Measurements from ENCODE around the gene PRR5. TPM values are rescaled to one million over a fixed set of nuclear protein-coding genes. Genes with fewer than 3 reads are reported as not detected.

Gene PRR5
- total and polyA plus RNA-seq, 4 donors = 11.5 to 49.1 (median 19.3) TPM

DNA sequence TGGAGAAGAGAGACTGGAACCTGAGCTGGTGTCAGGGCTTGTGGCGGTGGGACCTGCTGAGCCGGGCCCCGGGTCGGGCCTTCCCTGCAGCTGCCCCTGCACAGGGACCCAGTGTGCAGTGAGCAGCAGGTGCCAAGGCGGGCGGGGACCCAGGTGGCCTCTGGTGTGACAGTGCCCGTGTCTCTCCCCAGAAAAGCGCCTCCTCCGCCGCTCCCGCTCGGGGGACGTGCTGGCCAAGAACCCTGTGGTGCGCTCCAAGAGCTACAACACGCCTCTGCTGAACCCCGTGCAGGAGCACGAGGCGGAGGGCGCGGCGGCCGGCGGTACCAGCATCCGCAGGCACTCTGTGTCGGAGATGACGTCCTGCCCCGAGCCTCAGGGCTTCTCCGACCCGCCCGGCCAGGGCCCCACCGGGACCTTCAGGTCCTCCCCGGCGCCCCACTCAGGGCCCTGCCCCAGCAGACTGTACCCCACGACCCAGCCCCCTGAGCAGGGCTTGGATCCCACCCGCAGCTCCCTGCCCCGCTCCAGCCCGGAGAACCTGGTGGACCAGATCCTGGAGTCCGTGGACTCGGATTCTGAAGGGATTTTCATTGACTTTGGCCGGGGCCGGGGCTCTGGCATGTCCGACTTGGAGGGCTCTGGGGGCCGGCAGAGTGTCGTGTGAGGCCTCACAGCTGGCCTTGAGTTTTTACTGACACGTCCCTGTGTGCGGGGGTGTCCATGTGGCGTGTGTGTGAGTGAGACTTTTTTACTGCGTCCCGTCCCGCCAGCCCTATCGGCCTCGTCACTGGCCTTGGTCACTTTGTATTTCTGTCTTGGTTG is 34.8 kb downstream of the PRR5 start:
- H3K36me3 ChIP-seq (ENCODE audit: control insufficient read depth in 4 of 4, insufficient read depth in 3 of 4, low read depth in 1 of 4, low read length in 3 of 4) = no peaks in the 10 kb centered on the region
- no peak overlapping the region for H3K9ac ChIP-seq (ENCODE audit: low read depth in 1 of 2, low read length in 2 of 2)
- H3K27ac ChIP-seq (ENCODE audit: low read depth in 1 of 2, low read length in 2 of 2) = no peak overlapping the region
- TF ChIP-seq YY1 (IDR thresholded peaks at IDR 0.05) (no peak), TAF1 (conservative IDR thresholded peaks at IDR 0.05) (no peak), RAD21 (IDR thresholded peaks at IDR 0.05) (no peak), REST (IDR thresholded peaks at IDR 0.05) (no peak), HNF4G (IDR thresholded peaks at IDR 0.05) (no peak), JUND (IDR thresholded peaks at IDR 0.05) (no peak), HNF4A (conservative IDR thresholded peaks at IDR 0.05) (no peak), GABPA (IDR thresholded peaks at IDR 0.05 in 1 of 2, conservative IDR thresholded peaks at IDR 0.05 in 1 of 2) (no peak)
- TF ChIP-seq, protein P1, sequence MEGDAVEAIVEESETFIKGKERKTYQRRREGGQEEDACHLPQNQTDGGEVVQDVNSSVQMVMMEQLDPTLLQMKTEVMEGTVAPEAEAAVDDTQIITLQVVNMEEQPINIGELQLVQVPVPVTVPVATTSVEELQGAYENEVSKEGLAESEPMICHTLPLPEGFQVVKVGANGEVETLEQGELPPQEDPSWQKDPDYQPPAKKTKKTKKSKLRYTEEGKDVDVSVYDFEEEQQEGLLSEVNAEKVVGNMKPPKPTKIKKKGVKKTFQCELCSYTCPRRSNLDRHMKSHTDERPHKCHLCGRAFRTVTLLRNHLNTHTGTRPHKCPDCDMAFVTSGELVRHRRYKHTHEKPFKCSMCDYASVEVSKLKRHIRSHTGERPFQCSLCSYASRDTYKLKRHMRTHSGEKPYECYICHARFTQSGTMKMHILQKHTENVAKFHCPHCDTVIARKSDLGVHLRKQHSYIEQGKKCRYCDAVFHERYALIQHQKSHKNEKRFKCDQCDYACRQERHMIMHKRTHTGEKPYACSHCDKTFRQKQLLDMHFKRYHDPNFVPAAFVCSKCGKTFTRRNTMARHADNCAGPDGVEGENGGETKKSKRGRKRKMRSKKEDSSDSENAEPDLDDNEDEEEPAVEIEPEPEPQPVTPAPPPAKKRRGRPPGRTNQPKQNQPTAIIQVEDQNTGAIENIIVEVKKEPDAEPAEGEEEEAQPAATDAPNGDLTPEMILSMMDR (IDR thresholded peaks at IDR 0.05; ENCODE audit: low read depth, low read length, missing input control) = no peak
- TF ChIP-seq, protein P2, sequence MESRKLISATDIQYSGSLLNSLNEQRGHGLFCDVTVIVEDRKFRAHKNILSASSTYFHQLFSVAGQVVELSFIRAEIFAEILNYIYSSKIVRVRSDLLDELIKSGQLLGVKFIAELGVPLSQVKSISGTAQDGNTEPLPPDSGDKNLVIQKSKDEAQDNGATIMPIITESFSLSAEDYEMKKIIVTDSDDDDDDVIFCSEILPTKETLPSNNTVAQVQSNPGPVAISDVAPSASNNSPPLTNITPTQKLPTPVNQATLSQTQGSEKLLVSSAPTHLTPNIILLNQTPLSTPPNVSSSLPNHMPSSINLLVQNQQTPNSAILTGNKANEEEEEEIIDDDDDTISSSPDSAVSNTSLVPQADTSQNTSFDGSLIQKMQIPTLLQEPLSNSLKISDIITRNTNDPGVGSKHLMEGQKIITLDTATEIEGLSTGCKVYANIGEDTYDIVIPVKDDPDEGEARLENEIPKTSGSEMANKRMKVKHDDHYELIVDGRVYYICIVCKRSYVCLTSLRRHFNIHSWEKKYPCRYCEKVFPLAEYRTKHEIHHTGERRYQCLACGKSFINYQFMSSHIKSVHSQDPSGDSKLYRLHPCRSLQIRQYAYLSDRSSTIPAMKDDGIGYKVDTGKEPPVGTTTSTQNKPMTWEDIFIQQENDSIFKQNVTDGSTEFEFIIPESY (IDR thresholded peaks at IDR 0.05) = no peak
- TF ChIP-seq, protein P3, sequence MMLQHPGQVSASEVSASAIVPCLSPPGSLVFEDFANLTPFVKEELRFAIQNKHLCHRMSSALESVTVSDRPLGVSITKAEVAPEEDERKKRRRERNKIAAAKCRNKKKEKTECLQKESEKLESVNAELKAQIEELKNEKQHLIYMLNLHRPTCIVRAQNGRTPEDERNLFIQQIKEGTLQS (IDR thresholded peaks at IDR 0.05) = no peak
- no peak overlapping the region for H3K4me3 ChIP-seq (ENCODE audit: low read depth in 1 of 3, low read length in 3 of 3)
- no peaks in the 10 kb centered on the region for H3K27me3 ChIP-seq (ENCODE audit: control insufficient read depth in 4 of 4, insufficient read depth in 4 of 4, low read length in 3 of 4)
- 88% methylated on average over 52 of the region's 52 CpGs for whole genome bisulfite sequencing
- no peak for DNase-seq (ENCODE audit: low spot score)
- H3K4me1 ChIP-seq (ENCODE audit: control insufficient read depth in 4 of 4, insufficient read depth in 4 of 4, low read length in 3 of 4) = peaks cover 0 to 5% (median 2%) of the 10 kb centered on the region in 4 donors
- no peaks in the 10 kb centered on the region for H3K9me3 ChIP-seq (ENCODE audit: control insufficient read depth in 4 of 4, low read length in 3 of 4)
